Measurements from ENCODE around the gene CCDC106.

- TF ChIP-seq EZH2 (IDR thresholded peaks at IDR 0.05) (no peak), POLR2AphosphoS5 (IDR thresholded peaks at IDR 0.05; ENCODE audit: borderline replicate concordance, low read depth, low read length) (no peak)
Observed at GRCh38 chr19:55695511-55696290, 47.7 kb downstream of the CCDC106 start.
